ENCODE data around the gene YPEL4. TPM values are rescaled to one million over a fixed set of nuclear protein-coding genes. Genes with fewer than 3 reads are reported as not detected.

Gene YPEL4, protein sequence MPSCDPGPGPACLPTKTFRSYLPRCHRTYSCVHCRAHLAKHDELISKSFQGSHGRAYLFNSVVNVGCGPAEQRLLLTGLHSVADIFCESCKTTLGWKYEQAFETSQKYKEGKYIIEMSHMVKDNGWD
- 0.14 to 0.36 TPM (median 0.25 TPM) in 4 of 5 replicates, not detected in the other for total RNA-seq (2022; extraction: Qiagen RNA extraction)

GRCh38 chr11:57649826-57650738 is at the start of gene YPEL4:
TSS of gene YPEL4 (minus strand) at chr11:57649912. CDS start at chr11:57647107, 2,805 bp downstream.

DNA sequence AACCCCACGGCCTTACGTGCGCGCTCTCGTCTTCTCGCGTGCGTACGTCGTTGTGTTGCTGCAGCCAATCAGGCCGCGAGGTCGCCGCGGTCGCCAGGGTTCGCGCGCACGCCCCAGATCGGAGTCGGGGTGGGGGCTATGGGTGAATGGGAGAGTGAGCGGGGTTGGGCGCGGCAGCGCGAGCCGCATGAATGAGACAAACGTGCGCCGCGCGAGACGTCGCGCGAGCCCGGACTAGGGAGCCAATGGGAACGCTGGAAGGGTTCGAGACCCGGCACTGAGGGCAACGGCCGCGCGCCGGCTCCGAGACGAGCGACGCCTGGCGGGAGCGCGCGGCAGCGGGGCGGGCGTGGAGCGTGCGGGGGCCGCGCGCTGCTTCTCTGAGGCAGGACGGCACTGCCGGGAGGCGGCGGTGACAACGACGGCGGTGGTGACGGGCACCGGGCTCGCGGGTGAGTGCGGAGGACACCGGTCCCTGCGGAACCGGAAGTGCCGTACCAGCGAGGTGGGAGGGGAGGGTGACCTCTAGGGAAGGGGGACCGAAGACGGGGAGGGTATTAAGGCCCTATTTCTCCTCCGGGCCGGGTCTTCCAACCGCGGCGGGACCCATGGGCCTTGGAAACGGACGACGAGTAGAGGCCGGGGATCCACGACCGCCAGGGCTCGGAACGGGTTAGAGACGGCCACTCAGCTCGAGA is 18.2 kb upstream of the YPEL4 start, which contains the start of gene ZDHHC5:
Gene ZDHHC5 (plus strand): TSS at position 379 of the 698 bp plus-strand sequence. CDS start 4,977 bp downstream, outside the sequence.

GRCh38 chr11:57657194-57658022 is 7.7 kb upstream of the YPEL4 start, which contains the start of gene CLP1:
TSS of gene CLP1 (plus strand) at chr11:57657762. CDS start at chr11:57659477, 1,715 bp downstream.

GRCh38 chr11:57597461-57597915 is 52.2 kb downstream of the YPEL4 start, which contains the start of gene SERPING1:
TSS of gene SERPING1 (plus strand) at chr11:57597685. CDS start at chr11:57598271, 586 bp downstream.

Other genes starting within 250 kb of the YPEL4 start
- 0.27 to 1.0 TPM (median 0.33 TPM) in 5 replicates for gene SLC43A3, start 222.8 kb downstream of the YPEL4 start, total RNA-seq (2022; extraction: Qiagen RNA extraction)
- gene RTN4RL2, start 189.4 kb downstream of the YPEL4 start, total RNA-seq (2022; extraction: Qiagen RNA extraction) = 44.0 to 92.2 TPM (median 83.4 TPM) in 5 replicates
- gene SLC43A1, start 134.2 kb downstream of the YPEL4 start, total RNA-seq (2022; extraction: Qiagen RNA extraction) = 2.2 to 3.0 TPM (median 2.5 TPM) in 5 replicates
- 148 to 174 TPM (median 157 TPM) in 5 replicates for gene TIMM10, start 119.2 kb downstream of the YPEL4 start, total RNA-seq (2022; extraction: Qiagen RNA extraction)
- gene SMTNL1, start 112.3 kb downstream of the YPEL4 start, total RNA-seq (2022; extraction: Qiagen RNA extraction) = not detected in 5 replicates
- gene UBE2L6, start 82.2 kb downstream of the YPEL4 start, total RNA-seq (2022; extraction: Qiagen RNA extraction) = 36.8 to 45.5 TPM (median 44.8 TPM) in 5 replicates
- 0.74 to 1.3 TPM (median 0.90 TPM) in 5 replicates for gene SERPING1, start 52.2 kb downstream of the YPEL4 start, total RNA-seq (2022; extraction: Qiagen RNA extraction)
- 26.8 to 28.5 TPM (median 28.2 TPM) in 5 replicates for gene CLP1, start 7.8 kb upstream of the YPEL4 start, total RNA-seq (2022; extraction: Qiagen RNA extraction)
- 67.5 to 75.4 TPM (median 68.8 TPM) in 5 replicates for gene ZDHHC5, start 18.2 kb upstream of the YPEL4 start, total RNA-seq (2022; extraction: Qiagen RNA extraction)
- gene MED19, start 62.3 kb upstream of the YPEL4 start, total RNA-seq (2022; extraction: Qiagen RNA extraction) = 27.0 to 31.9 TPM (median 29.5 TPM) in 5 replicates
- 141 to 159 TPM (median 149 TPM) in 5 replicates for gene TMX2, start 62.7 kb upstream of the YPEL4 start, total RNA-seq (2022; extraction: Qiagen RNA extraction)
- 104 to 154 TPM (median 146 TPM) in 5 replicates for gene SELENOH, start 91.6 kb upstream of the YPEL4 start, total RNA-seq (2022; extraction: Qiagen RNA extraction)
- not detected in 5 replicates for gene BTBD18, start 101.9 kb upstream of the YPEL4 start, total RNA-seq (2022; extraction: Qiagen RNA extraction)
- 52.2 to 63.4 TPM (median 60.7 TPM) in 5 replicates for gene CTNND1, start 111.9 kb upstream of the YPEL4 start, total RNA-seq (2022; extraction: Qiagen RNA extraction)

All from A549 treated with AZD2906 at 1 μM for 4 hours (cell line).